ENCODE measurements around the gene ADAMTS17. TPM values are rescaled to one million over a fixed set of nuclear protein-coding genes. Genes with fewer than 3 reads are reported as not detected.

The ADAMTS17 gene
- total and polyA plus RNA-seq, 9 of the 15 experiments (the other 6 are each of a cell fraction or from before 2014, with no cell fraction given), result 0.01 to 0.14 (median 0.07) TPM; not detected in 6

DNA sequence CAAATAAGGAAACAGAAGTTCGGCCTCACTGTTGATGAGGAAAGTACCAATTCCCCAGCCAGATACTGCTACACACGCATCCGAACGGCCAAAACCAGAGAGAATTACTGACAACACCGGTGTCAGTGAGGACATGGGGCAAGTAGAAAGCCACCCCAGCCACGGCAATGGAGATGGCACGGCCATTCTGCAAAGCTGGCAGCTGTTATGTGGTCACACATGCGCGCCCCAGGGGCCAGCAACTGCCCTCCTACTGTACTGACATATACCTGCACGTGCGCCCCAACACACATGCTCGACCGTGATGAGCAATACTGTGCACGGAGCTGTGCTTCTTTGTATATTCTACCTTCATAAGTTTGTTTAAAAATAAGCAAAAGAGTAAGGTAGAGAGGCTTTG lies 217.4 kb downstream of the ADAMTS17 start:
- no peak for DNase-seq (ENCODE audit: extremely low read depth in 1 of 4, low spot score in 3 of 4)
- no peaks in the 10 kb centered on the region for H4K20me1 ChIP-seq (replicated peaks; ENCODE audit: control insufficient read depth, insufficient read depth, low read length)
- H3K9me1 ChIP-seq (ENCODE audit: control insufficient read depth, insufficient read depth, low read length), result no peaks in the 10 kb centered on the region
- BruUV-seq (replicated peaks), result no TSS peak
- H3K9me3 ChIP-seq (replicated peaks; ENCODE audit: control insufficient read depth, insufficient read depth, low read depth, low read length), result no peaks in the 10 kb centered on the region
- in situ Hi-C loops (cut with MboI), result no loop called here
- no peak overlapping the region for H3K9ac ChIP-seq (ENCODE audit: insufficient read depth in 1 of 2, low read depth in 2 of 2, low read length in 2 of 2)
- H3K79me2 ChIP-seq (ENCODE audit: control insufficient read depth, insufficient read depth, low read length), result no peaks in the 10 kb centered on the region
- intact Hi-C loops (cut with micrococcal nuclease), result no loop called here
- POLR2A ChIA-PET, result no interaction called here
- no peak for ATAC-seq
- no peak overlapping the region for H3K27ac ChIP-seq (ENCODE audit: extremely low read depth, low read depth, low read length)
- FAIRE-seq, result no peak
- no peak overlapping the region for H2AFZ ChIP-seq (ENCODE audit: low read depth, low read length)
- no peak overlapping the region for H3K4me3 ChIP-seq
- CTCF ChIA-PET (ENCODE audit: low intra/inter-chr PET ratio), result no interaction called here
- H3K4me1 ChIP-seq (replicated peaks in 1 of 2; ENCODE audit: control insufficient read depth in 2 of 2, insufficient read depth in 2 of 2, low read length in 2 of 2), result no peaks in the 10 kb centered on the region
- H3K4me2 ChIP-seq (ENCODE audit: insufficient read depth, low read length), result no peak overlapping the region
- no peaks in the 10 kb centered on the region for H3K36me3 ChIP-seq (ENCODE audit: control insufficient read depth, insufficient read depth, low read length)
- 3% methylated on average over 14 of the region's 14 CpGs for WGBS (ENCODE audit: insufficient coverage, low coverage, missing lambda C conversion rate)
- peaks cover 0 to 49% of the 10 kb centered on the region in 2 experiments; a peak in 3 of 5 replicates for H3K27me3 ChIP-seq (ENCODE audit: control insufficient read depth in 2 of 2, insufficient read depth in 2 of 2, low read length in 2 of 2)
- no peak for TF ChIP-seq ADNP (tag; IDR thresholded peaks at IDR 0.05)
- TF ChIP-seq TBL1XR1 (IDR thresholded peaks at IDR 0.05; ENCODE audit: low read length in 2 of 2), result no peak
- TF ChIP-seq ZC3H8 (IDR thresholded peaks at IDR 0.05), result no peak
- TF ChIP-seq ETV1 (tag; conservative IDR thresholded peaks at IDR 0.05; ENCODE audit: low read depth), result no peak
- TF ChIP-seq RBBP5 (IDR thresholded peaks at IDR 0.05; ENCODE audit: borderline replicate concordance, insufficient read depth, low read length, poor library complexity, severe bottlenecking), result no peak
- no peak for TF ChIP-seq NCOR1 (IDR thresholded peaks at IDR 0.05)
- TF ChIP-seq, protein P1, sequence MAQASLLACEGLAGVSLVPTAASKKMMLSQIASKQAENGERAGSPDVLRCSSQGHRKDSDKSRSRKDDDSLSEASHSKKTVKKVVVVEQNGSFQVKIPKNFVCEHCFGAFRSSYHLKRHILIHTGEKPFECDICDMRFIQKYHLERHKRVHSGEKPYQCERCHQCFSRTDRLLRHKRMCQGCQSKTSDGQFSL (CRISPR knock-in tag; IDR thresholded peaks at IDR 0.05), result no peak
- TF ChIP-seq, protein P1 (tag; IDR thresholded peaks at IDR 0.05), result no peak
- TF ChIP-seq HNRNPL (IDR thresholded peaks at IDR 0.05; ENCODE audit: low read depth, low read length), result no peak
- no peak for TF ChIP-seq CHCHD3 (CRISPR knock-in tag; IDR thresholded peaks at IDR 0.05)
- TF ChIP-seq, protein P2, sequence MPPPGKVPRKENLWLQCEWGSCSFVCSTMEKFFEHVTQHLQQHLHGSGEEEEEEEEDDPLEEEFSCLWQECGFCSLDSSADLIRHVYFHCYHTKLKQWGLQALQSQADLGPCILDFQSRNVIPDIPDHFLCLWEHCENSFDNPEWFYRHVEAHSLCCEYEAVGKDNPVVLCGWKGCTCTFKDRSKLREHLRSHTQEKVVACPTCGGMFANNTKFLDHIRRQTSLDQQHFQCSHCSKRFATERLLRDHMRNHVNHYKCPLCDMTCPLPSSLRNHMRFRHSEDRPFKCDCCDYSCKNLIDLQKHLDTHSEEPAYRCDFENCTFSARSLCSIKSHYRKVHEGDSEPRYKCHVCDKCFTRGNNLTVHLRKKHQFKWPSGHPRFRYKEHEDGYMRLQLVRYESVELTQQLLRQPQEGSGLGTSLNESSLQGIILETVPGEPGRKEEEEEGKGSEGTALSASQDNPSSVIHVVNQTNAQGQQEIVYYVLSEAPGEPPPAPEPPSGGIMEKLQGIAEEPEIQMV (tag; conservative IDR thresholded peaks at IDR 0.05; ENCODE audit: low read depth), result no peak
- TF ChIP-seq ZNF589 (CRISPR knock-in tag; IDR thresholded peaks at IDR 0.05; ENCODE audit: low read depth), result no peak
- TF ChIP-seq ZNF717 (CRISPR knock-in tag; IDR thresholded peaks at IDR 0.05), result no peak
- TF ChIP-seq ZNF184 (CRISPR knock-in tag; IDR thresholded peaks at IDR 0.05), result no peak
- TF ChIP-seq, protein P3, sequence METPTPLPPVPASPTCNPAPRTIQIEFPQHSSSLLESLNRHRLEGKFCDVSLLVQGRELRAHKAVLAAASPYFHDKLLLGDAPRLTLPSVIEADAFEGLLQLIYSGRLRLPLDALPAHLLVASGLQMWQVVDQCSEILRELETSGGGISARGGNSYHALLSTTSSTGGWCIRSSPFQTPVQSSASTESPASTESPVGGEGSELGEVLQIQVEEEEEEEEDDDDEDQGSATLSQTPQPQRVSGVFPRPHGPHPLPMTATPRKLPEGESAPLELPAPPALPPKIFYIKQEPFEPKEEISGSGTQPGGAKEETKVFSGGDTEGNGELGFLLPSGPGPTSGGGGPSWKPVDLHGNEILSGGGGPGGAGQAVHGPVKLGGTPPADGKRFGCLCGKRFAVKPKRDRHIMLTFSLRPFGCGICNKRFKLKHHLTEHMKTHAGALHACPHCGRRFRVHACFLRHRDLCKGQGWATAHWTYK (CRISPR knock-in tag; IDR thresholded peaks at IDR 0.05), result no peak
- no peak for TF ChIP-seq PHF21A (IDR thresholded peaks at IDR 0.05; ENCODE audit: borderline replicate concordance, low read depth)
- TF ChIP-seq RNF2 (IDR thresholded peaks at IDR 0.05), result no peak
